ENCODE data around the gene METTL8. TPM values are rescaled to one million over a fixed set of nuclear protein-coding genes. Genes with fewer than 3 reads are reported as not detected.
"Not testable (repeated sequence)": the region's sequence is repeated elsewhere in the genome, so short reads cannot be mapped to it uniquely, and the experiment has no call there.

The METTL8 gene
- total RNA-seq, 1 experiment from 2014 or later: 34.4 TPM

DNA sequence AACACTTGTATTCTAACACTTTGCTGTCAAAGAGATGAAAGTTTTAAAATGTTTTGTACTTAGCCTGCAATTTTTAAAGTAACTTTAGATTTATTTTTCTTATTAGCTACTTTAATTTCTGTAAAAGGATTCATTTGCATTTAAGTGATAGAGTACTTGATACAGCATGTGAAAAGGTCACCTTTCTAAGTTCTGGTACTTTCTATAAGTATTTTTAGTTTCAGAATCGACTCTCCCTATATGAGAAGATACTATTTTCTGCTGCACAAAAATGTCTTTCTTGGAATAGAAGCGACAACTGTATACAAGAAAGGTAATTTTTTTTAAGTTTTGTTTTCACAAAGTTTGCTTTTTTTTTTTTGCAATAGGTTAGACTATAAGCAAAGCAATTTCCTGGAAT lies 72.9 kb downstream of the METTL8 start (continued):
- TF ChIP-seq YY1 (IDR thresholded peaks at IDR 0.05; ENCODE audit: extremely low read depth, insufficient replicate concordance, low read depth, low read length): no peak

DNA sequence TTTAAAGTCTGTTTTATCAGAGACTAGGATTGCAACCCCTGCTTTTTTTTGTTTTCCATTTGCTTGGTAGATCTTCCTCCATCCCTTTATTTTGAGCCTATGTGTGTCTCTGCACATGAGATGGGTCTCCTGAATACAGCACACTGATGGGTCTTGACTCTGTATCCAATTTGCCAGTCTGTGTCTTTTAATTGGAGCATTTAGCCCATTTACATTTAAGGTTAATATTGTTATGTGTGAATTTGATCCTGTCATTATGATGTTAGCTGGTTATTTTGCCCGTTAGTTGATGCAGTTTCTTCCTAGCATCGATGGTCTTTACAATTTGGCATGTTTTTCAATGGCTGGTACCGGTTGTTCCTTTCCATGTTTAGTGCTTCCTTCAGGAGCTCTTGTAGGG lies 80.0 kb downstream of the METTL8 start:
- ATAC-seq; H3K36me3 ChIP-seq (ENCODE audit: control insufficient read depth in 1 of 2, insufficient read depth in 2 of 2, low read length in 2 of 2); DNase-seq (ENCODE audit: low read depth, low spot score); H3K4me2 ChIP-seq (ENCODE audit: low read length); H2AFZ ChIP-seq (ENCODE audit: low read depth, low read length, poor library complexity, severe bottlenecking); H3K9ac ChIP-seq (ENCODE audit: low read length); H3K4me3 ChIP-seq (replicated peaks in 1 of 2; ENCODE audit: low read depth in 1 of 2, low read length in 2 of 2); H3K9me3 ChIP-seq (ENCODE audit: control insufficient read depth in 1 of 2, insufficient read depth in 1 of 2, low read depth in 1 of 2, low read length in 2 of 2); RAD21 ChIA-PET (ENCODE audit: low non-redundant PET in 1 of 2, low total read pairs in 2 of 2, uncharacterized antibody in 2 of 2, unreplicated experiment in 2 of 2); CTCF ChIA-PET; BruUV-seq (replicated peaks); H4K20me1 ChIP-seq (ENCODE audit: insufficient read depth); H3K27me3 ChIP-seq (ENCODE audit: insufficient read depth, low read length); intact Hi-C loops (cut with micrococcal nuclease); H3K27ac ChIP-seq (ENCODE audit: low read depth, low read length); H3K79me2 ChIP-seq (ENCODE audit: insufficient read depth, low read length); POLR2A ChIA-PET; H3K9me2 ChIP-seq (ENCODE audit: insufficient read depth); H3K4me1 ChIP-seq (ENCODE audit: control insufficient read depth in 1 of 2, insufficient read depth in 2 of 2, low read length in 2 of 2): not testable (repeated sequence)

DNA sequence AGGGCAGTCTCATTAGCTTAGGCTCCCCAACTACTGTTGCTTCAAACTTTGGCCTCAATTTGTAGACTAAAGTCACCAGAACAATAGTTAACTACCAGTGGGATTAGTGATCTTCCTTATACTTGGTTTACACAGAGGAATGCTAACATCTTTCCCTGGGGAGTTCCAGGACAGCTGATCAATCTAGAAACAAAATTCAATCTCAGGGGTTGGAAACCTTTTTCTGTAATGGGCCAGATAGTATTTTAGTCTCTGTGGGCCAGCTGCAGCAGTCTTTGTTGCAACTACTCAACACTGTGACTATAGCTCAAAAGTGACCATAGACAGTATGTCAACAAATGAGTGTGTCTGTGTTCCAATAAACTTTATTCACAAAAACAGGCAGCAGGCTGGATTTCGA lies 85.7 kb downstream of the METTL8 start:
- TF ChIP-seq, protein P1, sequence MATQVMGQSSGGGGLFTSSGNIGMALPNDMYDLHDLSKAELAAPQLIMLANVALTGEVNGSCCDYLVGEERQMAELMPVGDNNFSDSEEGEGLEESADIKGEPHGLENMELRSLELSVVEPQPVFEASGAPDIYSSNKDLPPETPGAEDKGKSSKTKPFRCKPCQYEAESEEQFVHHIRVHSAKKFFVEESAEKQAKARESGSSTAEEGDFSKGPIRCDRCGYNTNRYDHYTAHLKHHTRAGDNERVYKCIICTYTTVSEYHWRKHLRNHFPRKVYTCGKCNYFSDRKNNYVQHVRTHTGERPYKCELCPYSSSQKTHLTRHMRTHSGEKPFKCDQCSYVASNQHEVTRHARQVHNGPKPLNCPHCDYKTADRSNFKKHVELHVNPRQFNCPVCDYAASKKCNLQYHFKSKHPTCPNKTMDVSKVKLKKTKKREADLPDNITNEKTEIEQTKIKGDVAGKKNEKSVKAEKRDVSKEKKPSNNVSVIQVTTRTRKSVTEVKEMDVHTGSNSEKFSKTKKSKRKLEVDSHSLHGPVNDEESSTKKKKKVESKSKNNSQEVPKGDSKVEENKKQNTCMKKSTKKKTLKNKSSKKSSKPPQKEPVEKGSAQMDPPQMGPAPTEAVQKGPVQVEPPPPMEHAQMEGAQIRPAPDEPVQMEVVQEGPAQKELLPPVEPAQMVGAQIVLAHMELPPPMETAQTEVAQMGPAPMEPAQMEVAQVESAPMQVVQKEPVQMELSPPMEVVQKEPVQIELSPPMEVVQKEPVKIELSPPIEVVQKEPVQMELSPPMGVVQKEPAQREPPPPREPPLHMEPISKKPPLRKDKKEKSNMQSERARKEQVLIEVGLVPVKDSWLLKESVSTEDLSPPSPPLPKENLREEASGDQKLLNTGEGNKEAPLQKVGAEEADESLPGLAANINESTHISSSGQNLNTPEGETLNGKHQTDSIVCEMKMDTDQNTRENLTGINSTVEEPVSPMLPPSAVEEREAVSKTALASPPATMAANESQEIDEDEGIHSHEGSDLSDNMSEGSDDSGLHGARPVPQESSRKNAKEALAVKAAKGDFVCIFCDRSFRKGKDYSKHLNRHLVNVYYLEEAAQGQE (IDR thresholded peaks at IDR 0.05; ENCODE audit: low read depth): no peak
- TF ChIP-seq POLR2AphosphoS5 (IDR thresholded peaks at IDR 0.05; ENCODE audit: low read depth, low read length) (no peak), ZFX (IDR thresholded peaks at IDR 0.05) (no peak), CEBPB (IDR thresholded peaks at IDR 0.05; ENCODE audit: low read depth) (no peak), JUND (IDR thresholded peaks at IDR 0.05) (no peak), ELF1 (IDR thresholded peaks at IDR 0.05; ENCODE audit: borderline replicate concordance, low read depth) (no peak), EZH2phosphoT487 (IDR thresholded peaks at IDR 0.05; ENCODE audit: borderline replicate concordance) (no peak), SRF (IDR thresholded peaks at IDR 0.05; ENCODE audit: low read depth) (no peak), ZNF274 (IDR thresholded peaks at IDR 0.05; ENCODE audit: low read depth, low read length) (no peak), RAD21 (IDR thresholded peaks at IDR 0.05; ENCODE audit: low read depth) (no peak)
- TF ChIP-seq, protein P2, sequence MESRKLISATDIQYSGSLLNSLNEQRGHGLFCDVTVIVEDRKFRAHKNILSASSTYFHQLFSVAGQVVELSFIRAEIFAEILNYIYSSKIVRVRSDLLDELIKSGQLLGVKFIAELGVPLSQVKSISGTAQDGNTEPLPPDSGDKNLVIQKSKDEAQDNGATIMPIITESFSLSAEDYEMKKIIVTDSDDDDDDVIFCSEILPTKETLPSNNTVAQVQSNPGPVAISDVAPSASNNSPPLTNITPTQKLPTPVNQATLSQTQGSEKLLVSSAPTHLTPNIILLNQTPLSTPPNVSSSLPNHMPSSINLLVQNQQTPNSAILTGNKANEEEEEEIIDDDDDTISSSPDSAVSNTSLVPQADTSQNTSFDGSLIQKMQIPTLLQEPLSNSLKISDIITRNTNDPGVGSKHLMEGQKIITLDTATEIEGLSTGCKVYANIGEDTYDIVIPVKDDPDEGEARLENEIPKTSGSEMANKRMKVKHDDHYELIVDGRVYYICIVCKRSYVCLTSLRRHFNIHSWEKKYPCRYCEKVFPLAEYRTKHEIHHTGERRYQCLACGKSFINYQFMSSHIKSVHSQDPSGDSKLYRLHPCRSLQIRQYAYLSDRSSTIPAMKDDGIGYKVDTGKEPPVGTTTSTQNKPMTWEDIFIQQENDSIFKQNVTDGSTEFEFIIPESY (IDR thresholded peaks at IDR 0.05; ENCODE audit: extremely low read depth, insufficient replicate concordance, low read length): no peak
- TF ChIP-seq, protein P3, sequence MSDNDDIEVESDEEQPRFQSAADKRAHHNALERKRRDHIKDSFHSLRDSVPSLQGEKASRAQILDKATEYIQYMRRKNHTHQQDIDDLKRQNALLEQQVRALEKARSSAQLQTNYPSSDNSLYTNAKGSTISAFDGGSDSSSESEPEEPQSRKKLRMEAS (IDR thresholded peaks at IDR 0.05): no peak
- no TSS peak for BruUV-seq (replicated peaks)
- Histone ChIP-seq H3K4me3 (replicated peaks in 1 of 2; ENCODE audit: low read depth in 1 of 2, low read length in 2 of 2) (no peak overlapping the region), H4K20me1 (ENCODE audit: insufficient read depth) (no peaks in the 10 kb centered on the region), H3K36me3 (ENCODE audit: control insufficient read depth in 1 of 2, insufficient read depth in 2 of 2, low read length in 2 of 2) (no peaks in the 10 kb centered on the region), H3K9ac (ENCODE audit: low read length) (no peak overlapping the region), H3K27me3 (ENCODE audit: insufficient read depth, low read length) (no peaks in the 10 kb centered on the region), H3K4me1 (ENCODE audit: control insufficient read depth in 1 of 2, insufficient read depth in 2 of 2, low read length in 2 of 2) (peaks cover 9 to 13% of the 10 kb centered on the region in 2 experiments; a peak in 2 of 4 replicates), H3K27ac (ENCODE audit: low read depth, low read length) (peak overlapping the region; percentile 5; the same call in 1 of the 2 replicates), H3K9me2 (ENCODE audit: insufficient read depth) (no peaks in the 10 kb centered on the region), H3K79me2 (ENCODE audit: insufficient read depth, low read length) (no peaks in the 10 kb centered on the region), H3K9me3 (ENCODE audit: control insufficient read depth in 1 of 2, insufficient read depth in 1 of 2, low read depth in 1 of 2, low read length in 2 of 2) (no peaks in the 10 kb centered on the region), H2AFZ (ENCODE audit: low read depth, low read length, poor library complexity, severe bottlenecking) (no peak overlapping the region), H3K4me2 (ENCODE audit: low read length) (peak overlapping the region; percentile 4)
- intact Hi-C loops (cut with micrococcal nuclease): no loop called here
- CTCF ChIA-PET: no interaction called here
- DNase-seq (ENCODE audit: low read depth, low spot score) (no peak), ATAC-seq (no peak)
- POLR2A ChIA-PET: no interaction called here
- RAD21 ChIA-PET (ENCODE audit: low non-redundant PET in 1 of 2, low total read pairs in 2 of 2, uncharacterized antibody in 2 of 2, unreplicated experiment in 2 of 2): no interaction called here

All from HCT116 (cell line).